HG02763 (cell line): ENCODE data around the gene GALNS.

Source experiments
- ATAC-seq: cut with Tn5 transposase; IDR thresholded peaks from one replicate; pipeline ENCODE4 v1.9.1; 2021; ENCODE audit warnings: mild to moderate bottlenecking, moderate library complexity; ENCODE audit not compliant: unreplicated experiment

The GALNS gene

DNA sequence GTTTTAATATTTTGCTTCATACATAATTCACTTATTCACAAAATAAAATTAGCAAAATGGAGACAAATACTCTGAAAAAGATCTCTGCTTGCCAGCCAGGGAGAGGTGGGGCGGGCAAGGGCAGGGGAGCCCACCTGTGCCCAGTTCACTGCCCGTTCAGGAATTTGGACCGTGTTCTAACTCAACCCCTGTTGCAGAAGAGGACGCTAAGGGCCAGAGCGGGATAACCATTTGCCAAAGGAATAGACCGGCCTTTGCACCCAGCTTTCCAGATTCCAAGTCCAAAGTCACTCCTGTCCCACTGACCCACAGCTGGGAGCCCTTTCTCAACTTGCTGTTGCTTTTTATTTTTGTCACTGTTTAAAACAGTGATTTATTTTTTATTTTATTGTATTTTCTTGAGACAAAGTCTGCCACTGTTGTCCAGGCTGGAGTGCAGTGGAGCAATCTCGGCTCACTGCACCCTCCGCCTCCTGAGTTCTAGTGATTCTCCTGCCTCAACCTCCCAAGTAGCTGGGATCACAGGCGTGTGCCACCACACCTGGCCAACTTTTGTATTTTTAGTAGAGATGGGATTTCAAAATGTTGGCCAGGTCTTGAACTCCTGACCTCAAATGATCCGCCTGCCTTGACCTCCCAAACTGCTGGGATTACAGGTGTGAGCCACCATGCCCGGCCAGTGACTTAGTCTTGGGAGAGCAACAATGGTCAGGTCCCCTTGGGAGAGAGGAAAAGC is 69.0 kb downstream of the GALNS start:
- no peak for ATAC-seq

DNA sequence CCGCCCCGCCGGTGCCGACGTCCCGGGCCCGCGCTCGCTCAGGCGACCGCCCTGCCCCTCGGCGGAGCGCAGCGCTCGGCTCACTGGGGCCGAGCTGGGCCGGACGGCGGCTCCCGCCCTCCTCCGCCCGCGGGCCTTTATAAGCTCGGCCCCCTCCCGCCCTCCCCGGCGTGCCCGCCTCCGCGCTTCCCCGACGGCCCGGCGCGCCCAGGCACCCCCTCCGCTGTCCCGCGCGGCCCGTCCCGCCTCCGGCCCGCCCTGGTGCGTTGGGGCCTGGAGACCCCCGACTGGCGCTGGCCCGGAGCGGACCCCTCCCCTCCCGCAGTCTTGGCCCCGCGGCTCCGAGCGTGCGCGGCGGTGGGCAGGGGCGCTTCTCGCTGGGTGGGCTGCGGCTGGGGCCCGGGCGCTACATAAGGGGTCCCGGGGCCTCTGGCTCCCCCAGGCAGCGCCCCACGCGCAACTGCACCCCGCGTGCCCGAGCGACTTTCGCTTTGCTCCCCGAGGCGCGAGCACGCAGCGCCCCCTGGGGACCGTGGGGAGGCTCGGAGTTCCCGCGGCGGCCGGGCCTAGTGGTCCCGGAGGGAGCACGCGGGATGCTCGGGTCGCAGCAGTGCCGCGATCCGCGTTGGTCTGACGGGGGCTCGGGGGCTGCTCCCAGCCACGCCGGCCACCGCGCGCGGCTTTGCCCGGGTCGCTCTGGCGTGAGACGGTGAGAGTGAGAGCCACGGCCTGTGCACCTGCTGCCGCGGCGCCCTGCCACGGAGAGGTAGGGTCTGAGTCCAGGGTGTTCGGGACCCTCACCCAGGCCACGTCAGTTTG is 71.4 kb downstream of the GALNS start, which contains the start of gene PIEZO1:
Gene PIEZO1 (minus strand): TSS at position 115 of the 819 bp plus-strand sequence. CDS start 256 bp downstream, outside the sequence.
- ATAC-seq = no peak

DNA sequence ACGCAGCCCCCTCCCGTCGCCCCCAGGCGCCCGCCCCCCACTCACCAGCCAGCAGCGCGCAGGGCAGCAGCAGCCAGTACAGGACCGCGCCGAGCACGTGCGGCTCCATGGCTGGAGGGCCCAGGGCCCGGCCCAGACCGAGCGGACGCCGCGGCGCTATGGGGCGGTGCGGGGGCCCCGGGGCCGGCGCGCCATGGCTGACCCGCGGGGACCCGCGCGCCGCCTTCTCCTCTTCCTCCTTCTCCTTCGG is 72.0 kb downstream of the GALNS start:
- ATAC-seq = no peak

DNA sequence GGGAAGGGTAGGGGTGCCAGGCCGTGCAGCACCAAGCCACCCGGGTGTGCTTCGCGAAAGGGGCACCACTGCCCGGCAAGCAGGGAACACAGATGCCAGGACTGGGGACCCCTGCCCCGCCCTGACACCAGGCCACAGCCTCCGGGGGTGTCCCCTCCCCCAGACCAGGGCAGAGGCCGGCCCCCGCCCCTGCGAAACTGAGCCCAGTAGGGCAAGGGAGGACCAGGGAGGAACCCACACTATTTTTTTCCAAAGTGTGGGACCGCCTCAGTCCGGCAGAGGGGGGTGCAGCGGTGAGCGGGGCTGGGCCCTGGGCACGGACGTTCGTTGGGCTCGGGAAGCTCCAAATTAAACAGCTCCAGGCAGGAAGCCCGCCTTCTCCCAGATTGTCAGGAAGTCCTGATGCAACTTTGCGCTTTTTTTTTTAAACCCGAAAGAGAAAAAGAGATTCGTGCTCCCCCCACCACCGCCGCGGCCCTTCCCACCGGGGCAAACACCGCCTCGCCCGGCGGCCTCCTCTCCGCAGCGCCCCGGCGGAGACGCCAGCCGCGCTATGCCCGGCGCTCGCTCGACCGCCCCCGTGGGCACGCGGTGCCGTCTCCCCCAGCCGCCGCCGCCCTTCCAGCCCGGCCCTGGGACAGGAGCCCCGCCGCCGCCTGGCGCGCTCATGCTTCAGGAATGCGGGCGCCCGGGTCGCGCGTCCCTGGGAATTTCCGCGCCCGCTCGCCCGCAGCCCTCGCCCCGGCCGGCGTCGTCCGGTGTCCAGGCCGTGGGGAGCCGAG is 72.5 kb downstream of the GALNS start:
- ATAC-seq = no peak

DNA sequence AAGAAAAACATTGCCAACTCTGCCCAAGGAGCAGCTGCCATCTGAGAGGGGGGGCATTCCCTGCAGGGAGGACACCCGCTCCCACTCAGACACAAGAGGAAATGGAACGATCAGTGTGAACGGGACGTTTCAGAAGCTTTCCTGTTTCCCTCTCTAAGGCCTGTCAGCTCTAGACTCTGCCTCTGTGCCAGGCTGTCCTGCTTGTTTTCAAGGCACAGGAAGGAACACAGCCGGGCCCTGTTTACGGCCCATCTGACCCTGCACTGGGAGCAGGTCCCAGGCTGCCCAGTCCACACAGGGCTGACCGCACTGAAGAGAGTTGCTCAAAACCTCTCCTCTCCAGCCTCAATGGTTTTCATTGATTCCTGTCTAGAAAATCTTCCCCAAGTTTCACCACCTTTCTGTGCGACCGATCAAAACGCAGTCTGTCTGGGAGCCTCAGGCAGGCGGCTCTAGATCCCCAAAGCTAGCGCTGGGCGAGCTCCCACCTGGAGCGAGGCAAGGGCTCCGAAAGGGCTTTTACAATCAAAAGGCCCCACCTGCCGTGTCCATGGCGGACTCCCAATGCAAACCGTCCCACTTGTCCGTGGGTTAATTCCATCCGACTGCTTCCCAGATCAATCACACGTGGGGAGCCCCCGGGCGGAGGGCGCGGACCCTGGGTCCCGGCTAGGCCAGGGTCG is 73.2 kb downstream of the GALNS start:
- no peak for ATAC-seq

DNA sequence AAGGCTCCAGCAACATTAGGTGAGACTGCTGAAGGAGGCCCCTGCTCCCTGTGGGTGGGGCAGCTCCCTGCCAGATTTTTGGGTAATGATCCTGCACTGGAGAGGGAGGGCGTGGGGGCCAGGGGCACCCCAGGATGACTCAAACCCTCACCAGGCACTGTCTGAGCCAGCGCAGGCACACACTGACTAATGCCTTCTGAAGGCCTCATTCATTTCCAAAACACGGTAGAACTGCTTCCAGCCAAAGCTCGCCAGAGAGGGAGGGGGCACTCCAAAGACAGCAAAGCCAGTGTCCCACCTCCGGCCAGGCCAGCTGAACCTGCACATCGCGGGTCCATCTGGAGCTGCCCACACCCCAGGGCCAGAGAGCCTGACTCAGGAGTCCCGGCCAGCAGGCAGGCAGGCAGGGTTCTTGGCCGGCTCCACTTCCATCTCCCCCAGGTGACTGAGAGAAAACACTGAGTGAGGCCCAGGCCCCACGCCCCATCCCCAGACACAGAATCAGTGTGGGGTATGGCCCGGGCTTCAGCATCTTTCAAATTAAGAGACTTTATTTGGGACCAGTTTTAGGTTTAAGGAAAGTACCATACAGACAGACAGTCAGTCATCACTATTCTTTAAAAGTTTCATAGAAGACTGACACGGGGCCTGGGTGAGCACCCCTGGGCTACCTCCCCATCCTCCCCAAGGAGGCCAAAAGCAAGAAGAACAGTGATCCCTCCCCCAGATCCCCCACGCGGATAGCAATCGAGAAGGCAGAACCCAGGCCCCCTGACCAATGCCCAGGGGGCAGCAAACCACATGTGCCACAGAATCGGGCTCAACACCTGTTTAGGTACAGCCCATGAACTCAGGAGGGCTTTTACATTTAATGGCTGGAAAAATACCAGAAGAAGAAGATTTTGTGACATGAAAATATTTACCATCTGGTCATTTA is 74.0 kb downstream of the GALNS start:
- no peak for ATAC-seq

DNA sequence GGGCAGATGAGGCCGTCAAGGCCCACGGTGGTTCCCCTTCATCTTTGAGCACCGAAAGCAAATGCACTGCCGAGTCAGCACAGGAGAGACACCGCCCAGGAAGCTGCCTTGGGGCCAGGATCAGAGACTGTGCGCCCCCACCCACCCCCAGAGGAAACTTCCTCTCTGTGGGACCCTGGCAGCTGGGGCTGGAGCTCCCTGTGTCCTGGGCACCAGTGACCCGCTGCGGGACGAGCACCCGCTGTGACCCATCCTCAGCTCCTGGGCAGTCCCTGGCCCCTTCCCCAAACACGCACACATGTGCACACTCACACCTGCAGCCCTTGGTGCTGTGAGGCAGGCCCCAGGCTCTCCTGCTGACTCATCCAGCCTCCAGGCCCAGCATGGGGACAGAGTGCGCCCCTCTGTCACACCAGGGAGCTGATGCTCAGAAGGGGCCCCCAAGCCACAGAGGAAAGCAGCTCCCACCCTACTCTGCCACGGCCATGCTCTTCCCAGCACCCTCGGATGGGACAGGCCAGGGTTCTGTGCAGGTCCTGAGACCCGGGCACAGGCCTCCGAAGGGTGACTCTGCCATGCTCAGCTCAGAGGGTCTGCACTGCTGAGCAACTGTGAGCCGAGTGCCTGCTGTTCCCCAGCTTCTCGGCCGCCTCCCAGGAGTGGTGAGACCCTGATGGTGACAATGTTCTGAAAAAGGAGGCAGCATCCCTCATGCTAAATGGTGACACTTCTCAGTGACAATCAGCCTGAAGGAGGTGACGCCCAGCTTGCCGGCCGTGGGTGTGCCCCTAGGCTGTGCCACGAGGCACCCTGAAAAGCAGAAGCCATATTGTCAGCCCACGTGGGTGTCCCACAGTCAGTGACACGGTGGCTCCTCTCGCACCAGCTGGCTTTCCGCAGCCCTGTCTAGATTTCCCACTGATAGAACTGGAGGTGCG is 75.3 kb downstream of the GALNS start:
- ATAC-seq = no peak

DNA sequence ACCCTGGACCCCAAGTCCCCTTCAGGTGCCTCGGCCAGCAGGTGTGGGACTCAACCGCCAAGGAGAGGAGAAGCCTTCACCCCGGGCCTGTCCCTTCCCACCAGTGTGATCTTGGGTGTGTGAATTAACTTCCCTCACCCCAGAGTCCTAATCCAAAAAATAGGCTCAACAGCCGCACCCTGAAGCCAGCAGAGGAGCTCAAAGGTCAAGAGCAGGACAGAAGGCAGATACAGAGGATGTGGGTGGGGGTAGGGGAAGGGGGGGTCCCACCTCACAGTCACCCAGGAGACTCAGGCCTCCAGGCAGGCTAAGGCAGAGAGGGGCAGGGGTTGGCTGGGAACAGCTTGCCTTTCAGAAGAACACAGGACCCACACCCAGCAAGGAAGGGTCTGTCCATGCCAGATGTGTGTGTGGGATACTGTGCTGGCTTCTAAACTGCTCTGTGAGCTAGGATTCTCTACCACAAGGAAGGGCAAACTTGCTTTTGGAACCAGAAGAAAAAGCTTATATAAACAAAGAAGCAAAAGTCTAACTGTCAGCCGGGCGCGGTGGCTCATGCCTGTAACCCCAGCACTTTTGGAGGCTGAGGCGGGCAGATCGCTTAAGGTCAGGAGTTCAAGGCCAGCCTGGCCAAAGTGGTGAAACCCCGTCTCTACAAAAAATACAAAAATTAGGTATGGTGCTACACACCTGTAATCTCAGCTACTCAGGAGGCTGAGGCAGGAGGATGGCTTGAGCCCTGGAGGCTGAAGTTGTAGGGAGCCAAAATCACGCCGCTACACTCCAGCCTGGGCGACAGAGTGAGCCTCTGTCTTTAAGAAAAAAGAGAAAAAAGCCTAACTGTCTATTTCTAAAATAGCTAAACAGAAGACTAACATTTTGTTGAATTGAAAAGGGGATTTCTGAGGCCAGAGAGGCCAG is 76.3 kb downstream of the GALNS start:
- no peak for ATAC-seq

DNA sequence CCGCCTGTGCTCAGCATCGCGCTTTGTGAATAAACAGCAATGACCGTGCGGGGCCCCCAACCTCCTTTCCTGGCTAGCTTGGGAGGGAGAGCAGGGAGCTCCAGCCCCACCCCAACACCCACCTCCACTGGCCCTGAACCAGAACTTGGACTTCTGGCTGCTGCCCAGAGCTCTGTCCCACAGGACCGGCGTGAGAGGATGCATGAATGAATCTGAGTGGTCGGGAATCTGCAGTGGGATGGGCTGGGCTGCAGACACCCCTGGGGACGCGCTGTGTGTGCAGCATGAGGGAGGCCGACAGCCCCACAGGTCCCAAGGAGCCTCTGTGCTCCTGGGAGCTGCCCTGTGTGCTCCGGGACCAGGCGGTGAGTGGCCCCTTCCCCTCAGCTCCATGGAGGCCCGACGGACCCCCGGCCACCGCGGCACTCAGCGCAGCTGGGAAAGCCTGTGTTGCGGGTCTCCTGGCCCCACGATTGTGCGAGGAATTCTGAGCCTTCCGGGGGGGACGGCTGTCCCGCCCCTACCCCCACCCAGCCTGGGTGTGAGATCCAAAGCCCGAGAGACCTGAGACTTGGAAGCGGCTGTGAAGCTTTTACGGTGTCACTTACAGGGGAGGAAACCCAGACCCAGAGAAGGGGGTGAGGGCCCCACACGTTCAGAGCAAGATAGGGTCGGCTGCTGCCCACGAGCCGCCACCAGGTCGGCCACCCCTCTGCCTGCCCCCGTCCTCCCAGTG is 77.2 kb downstream of the GALNS start:
- ATAC-seq = no peak

DNA sequence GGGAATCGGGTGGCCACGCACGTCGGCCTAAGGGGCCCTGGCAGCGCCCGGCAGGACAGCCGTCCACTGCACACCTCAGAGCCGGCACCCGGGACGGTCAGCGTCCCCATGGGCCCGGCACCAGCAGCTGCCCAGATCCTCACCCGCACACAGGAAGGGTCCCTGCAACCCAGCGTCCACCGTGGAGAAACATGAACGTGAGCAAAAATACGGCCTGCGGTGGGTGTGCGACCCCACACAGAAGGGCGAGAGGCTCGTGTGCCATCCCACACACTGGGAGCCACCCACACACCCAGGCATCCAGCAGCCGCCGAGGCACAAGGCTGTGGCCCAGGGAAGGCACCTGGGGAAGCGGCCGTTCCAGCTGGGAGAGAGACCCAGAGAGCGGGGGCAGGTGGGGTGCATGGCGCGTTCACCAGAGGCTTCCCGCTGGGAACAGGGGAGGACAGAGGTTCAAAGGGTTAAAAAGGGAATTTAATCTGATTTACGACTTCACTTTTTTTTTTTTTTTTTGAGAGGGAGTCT is 78.1 kb downstream of the GALNS start:
- no peak for ATAC-seq

DNA sequence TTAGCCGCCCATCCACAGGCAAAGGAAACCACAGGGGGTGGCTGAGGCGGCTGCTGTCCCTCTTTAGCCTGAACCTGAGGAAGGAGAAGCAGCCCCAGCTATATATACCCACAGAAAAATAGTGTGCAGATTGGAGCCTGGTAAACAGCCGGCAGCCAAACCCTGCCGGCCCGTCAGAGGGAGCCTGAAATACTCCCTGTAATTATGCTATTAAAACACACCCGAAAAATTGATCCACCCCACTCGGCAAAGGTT is 78.5 kb downstream of the GALNS start:
- ATAC-seq = no peak

DNA sequence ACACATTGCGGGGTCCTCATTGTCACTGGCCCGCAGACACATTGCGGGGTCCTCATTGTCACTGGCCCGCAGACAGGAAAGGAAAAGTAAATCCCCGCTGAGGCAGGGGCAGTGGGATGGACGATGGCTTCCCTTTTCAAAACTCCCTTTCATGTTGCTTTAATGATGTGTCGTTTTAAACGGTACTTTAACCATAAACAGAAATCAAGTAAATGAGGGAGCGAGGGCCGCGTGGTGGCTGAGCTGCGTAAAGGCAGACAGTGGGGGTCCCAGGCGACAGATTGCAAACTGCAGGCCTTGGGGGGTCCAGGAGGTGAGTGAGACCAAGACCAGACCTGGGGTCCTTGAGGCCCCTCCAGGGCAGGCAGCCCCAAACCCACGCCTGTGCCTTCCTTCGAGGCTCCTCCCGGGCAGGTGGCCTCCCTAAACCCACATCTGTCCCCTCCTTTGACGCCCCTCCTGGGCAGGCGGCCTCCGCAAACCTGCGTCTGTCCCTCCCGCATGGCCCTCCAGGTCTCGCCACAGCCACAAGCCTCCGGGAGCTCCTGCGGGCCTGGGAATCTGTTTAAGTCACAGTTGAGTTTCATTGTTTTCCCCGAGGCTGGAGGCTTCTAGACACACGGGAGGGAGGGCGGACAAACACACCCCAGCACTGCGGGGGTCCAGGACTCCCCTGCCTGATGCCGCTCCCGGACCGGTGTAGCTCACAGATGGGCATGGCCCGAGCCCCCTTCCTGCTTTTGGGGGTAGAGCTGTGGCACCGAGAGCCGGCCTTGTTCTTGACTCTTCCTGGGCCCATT is 79.1 kb downstream of the GALNS start:
- no peak for ATAC-seq

DNA sequence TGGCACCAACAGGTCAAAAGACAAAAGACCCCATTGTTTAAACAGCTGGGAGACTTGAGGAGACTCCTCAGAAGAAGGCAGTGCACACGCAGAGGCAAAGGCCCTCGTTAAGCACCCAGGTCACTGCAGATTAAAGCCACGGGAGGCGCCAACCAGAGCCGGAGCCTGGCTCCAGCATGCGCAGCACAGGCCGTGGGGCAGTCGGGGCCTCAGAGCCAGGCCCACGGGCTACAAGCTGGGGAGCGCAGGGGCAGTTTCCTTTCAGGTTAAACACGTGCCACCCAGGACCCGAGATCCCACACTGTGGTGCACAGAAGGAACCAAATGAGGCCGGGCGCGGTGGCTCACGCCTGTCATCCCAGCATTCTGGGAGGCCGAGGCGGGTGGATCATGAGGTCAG is 80.9 kb downstream of the GALNS start:
- no peak for ATAC-seq

DNA sequence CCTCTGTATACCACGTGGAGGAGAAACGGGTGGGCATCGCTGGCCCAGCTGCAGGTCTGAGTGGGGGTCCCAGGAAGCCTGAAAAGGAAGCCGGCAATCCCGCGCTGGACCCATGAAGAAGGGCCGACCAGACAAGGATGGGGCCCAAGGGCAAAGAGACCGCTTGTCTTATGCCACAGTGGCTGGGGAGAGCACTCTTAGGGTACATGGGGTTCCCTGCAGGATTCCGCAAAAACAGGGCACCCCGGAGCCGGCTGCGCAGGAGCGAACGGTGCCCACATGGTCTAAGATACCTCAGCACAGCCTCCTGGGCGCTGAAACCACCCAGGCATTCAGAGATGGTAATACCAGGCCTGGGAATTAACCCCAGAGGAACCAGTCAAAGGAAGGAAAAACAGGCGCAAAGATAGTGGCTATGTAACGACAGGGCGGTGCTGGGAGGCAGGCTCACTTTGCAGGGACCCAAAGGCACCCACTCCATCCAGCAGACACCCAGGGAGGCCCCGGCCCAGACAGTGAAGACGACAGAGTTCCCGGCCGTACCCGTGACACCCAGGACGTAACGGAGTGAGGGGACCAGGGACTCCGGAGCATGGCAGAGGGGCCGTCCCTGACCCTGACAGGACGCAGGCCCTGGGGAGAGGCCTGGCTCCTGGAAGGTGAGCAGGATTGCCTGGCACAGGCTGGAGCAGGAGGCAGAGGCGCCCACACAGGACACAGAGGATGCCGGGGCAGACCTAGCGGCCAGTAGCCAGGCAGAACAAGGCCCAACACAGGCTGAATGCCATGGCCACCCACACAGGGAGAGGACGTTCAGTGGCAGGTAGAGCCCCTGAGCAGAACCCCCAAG is 82.0 kb downstream of the GALNS start:
- ATAC-seq = no peak

DNA sequence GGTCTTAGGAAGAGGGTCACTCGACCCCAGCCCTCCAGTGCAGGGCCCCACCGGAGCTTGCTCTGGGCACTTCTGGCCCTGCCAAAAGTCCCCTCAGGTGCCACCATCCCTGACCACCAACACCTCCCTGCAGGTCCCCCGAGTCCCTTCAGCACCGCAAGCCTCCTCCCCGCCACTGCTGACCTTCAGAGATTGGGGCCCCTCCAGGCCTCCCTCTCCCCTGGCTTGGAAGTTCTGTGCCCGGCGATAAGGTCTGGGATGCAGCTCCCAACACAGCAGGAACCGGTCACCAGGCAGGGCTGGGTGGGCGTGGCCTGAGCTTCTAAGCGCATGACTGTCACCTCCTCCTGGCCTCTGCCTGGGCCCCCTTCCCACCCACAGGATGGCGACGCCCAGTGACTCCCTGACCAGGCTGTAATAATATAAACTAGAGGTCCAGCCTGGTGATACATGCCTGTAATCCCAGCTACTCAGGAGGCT is 82.9 kb downstream of the GALNS start:
- no peak for ATAC-seq
